OCI-LY7 (cell line): ENCODE results near the gene CFAP54.

Experiments
- CTCF ChIP-seq: fragments of 200-600 bp; sonication (generic); conservative IDR thresholded peaks from 2 replicates; pipeline ENCODE4 v1.5.1; 2014; ENCODE audit warnings: mild to moderate bottlenecking, antibody characterized with exemption, low read length, moderate library complexity, mixed read lengths
- EZH2phosphoT487 ChIP-seq: fragments of 200-600 bp; sonication (generic); IDR thresholded peaks from 2 replicates; pipeline ENCODE4 v1.6.1; 2018; ENCODE audit warnings: low read depth, borderline replicate concordance, mild to moderate bottlenecking, mixed run types, antibody characterized with exemption, low read length, moderate library complexity, mixed read lengths

GRCh38 chr12:96521895-96522682 is 32.7 kb downstream of the CFAP54 start:
- no peak for TF ChIP-seq CTCF
- no peak for TF ChIP-seq EZH2phosphoT487
